ENCODE measurements around the gene PXN. TPM values are rescaled to one million over a fixed set of nuclear protein-coding genes. Genes with fewer than 3 reads are reported as not detected.

PXN gene
- total RNA-seq, 1 donor, result 41.6 TPM

- no peak for TF ChIP-seq CTCF (IDR thresholded peaks at IDR 0.05; ENCODE audit: extremely low read depth, low read depth, low read length)
Measured at GRCh38 chr12:120230974-120231315, 34.6 kb downstream of the PXN start.

GRCh38 chr12:120230326-120230973 lies 35.1 kb downstream of the PXN start:
- H4K20me1 ChIP-seq (ENCODE audit: insufficient read depth, low read length), result peaks cover 30% of the 10 kb centered on the region
- H3K36me3 ChIP-seq (ENCODE audit: insufficient read depth, low read length), result peaks cover 12% of the 10 kb centered on the region
- peaks cover 83% of the 10 kb centered on the region for H3K4me1 ChIP-seq (ENCODE audit: insufficient read depth, low read length)
- H3K4me3 ChIP-seq (ENCODE audit: insufficient read depth, low read length), result peak overlapping the region; percentile 43
- H2AFZ ChIP-seq (ENCODE audit: low read length), result no peak overlapping the region
- peak; percentile 96 for DNase-seq (ENCODE audit: insufficient read length, low spot score, missing footprints)
- H3K79me2 ChIP-seq (ENCODE audit: insufficient read depth, low read length), result peaks cover 85% of the 10 kb centered on the region
- H3K27me3 ChIP-seq (ENCODE audit: insufficient read depth, low read length), result no peaks in the 10 kb centered on the region
- peak overlapping the region; percentile 70 for H3K4me2 ChIP-seq (ENCODE audit: insufficient read depth, low read length)
- TF ChIP-seq CTCF (IDR thresholded peaks at IDR 0.05; ENCODE audit: extremely low read depth, low read depth, low read length), result no peak
- H3K27ac ChIP-seq (ENCODE audit: low read depth, low read length), result peak overlapping the region; percentile 97
- H3K9me3 ChIP-seq (ENCODE audit: low read depth, low read length), result no peaks in the 10 kb centered on the region

More at GRCh38 chr12:120230974-120231315, 34.6 kb downstream of the PXN start:
- peak overlapping the region; percentile 97 for H3K27ac ChIP-seq (ENCODE audit: low read depth, low read length)
- peak; percentile 73 for DNase-seq (ENCODE audit: insufficient read length, low spot score, missing footprints)
- H2AFZ ChIP-seq (ENCODE audit: low read length), result no peak overlapping the region
- peaks cover 85% of the 10 kb centered on the region for H3K79me2 ChIP-seq (ENCODE audit: insufficient read depth, low read length)
- H3K27me3 ChIP-seq (ENCODE audit: insufficient read depth, low read length), result no peaks in the 10 kb centered on the region
- H3K36me3 ChIP-seq (ENCODE audit: insufficient read depth, low read length), result peaks cover 9% of the 10 kb centered on the region
- H3K4me1 ChIP-seq (ENCODE audit: insufficient read depth, low read length), result peaks cover 86% of the 10 kb centered on the region
- no peaks in the 10 kb centered on the region for H3K9me3 ChIP-seq (ENCODE audit: low read depth, low read length)
- peak overlapping the region; percentile 43 for H3K4me3 ChIP-seq (ENCODE audit: insufficient read depth, low read length)
- peaks cover 26% of the 10 kb centered on the region for H4K20me1 ChIP-seq (ENCODE audit: insufficient read depth, low read length)
- peak overlapping the region; percentile 70 for H3K4me2 ChIP-seq (ENCODE audit: insufficient read depth, low read length)

- H3K27me3 ChIP-seq (ENCODE audit: insufficient read depth, low read length), result no peaks in the 10 kb centered on the region
- peaks cover 83% of the 10 kb centered on the region for H3K4me1 ChIP-seq (ENCODE audit: insufficient read depth, low read length)
- DNase-seq (ENCODE audit: insufficient read length, low spot score, missing footprints), result peak; percentile 84
- H4K20me1 ChIP-seq (ENCODE audit: insufficient read depth, low read length), result peaks cover 36% of the 10 kb centered on the region
- peaks cover 88% of the 10 kb centered on the region for H3K79me2 ChIP-seq (ENCODE audit: insufficient read depth, low read length)
- no peak overlapping the region for H2AFZ ChIP-seq (ENCODE audit: low read length)
- peaks cover 18% of the 10 kb centered on the region for H3K36me3 ChIP-seq (ENCODE audit: insufficient read depth, low read length)
- no peak for TF ChIP-seq CTCF (IDR thresholded peaks at IDR 0.05; ENCODE audit: extremely low read depth, low read depth, low read length)
- peak overlapping the region; percentile 97 for H3K27ac ChIP-seq (ENCODE audit: low read depth, low read length)
- H3K4me3 ChIP-seq (ENCODE audit: insufficient read depth, low read length), result peak overlapping the region; percentile 27
- no peaks in the 10 kb centered on the region for H3K9me3 ChIP-seq (ENCODE audit: low read depth, low read length)
- H3K4me2 ChIP-seq (ENCODE audit: insufficient read depth, low read length), result peak overlapping the region; percentile 70
Measured at GRCh38 chr12:120229487-120230325, 35.8 kb downstream of the PXN start.

- H3K27ac ChIP-seq (ENCODE audit: low read depth, low read length), result peak overlapping the region; percentile 97
- peaks cover 83% of the 10 kb centered on the region for H3K4me1 ChIP-seq (ENCODE audit: insufficient read depth, low read length)
- H3K79me2 ChIP-seq (ENCODE audit: insufficient read depth, low read length), result peaks cover 90% of the 10 kb centered on the region
- no peaks in the 10 kb centered on the region for H3K9me3 ChIP-seq (ENCODE audit: low read depth, low read length)
- H3K36me3 ChIP-seq (ENCODE audit: insufficient read depth, low read length), result peaks cover 22% of the 10 kb centered on the region
- H3K27me3 ChIP-seq (ENCODE audit: insufficient read depth, low read length), result no peaks in the 10 kb centered on the region
- H3K4me2 ChIP-seq (ENCODE audit: insufficient read depth, low read length), result peak overlapping the region; percentile 70
- no peak for TF ChIP-seq CTCF (IDR thresholded peaks at IDR 0.05; ENCODE audit: extremely low read depth, low read depth, low read length)
- peak; percentile 55 for DNase-seq (ENCODE audit: insufficient read length, low spot score, missing footprints)
- no peak overlapping the region for H2AFZ ChIP-seq (ENCODE audit: low read length)
- peak overlapping the region; percentile 26 for H3K4me3 ChIP-seq (ENCODE audit: insufficient read depth, low read length)
- H4K20me1 ChIP-seq (ENCODE audit: insufficient read depth, low read length), result peaks cover 41% of the 10 kb centered on the region
Measured at GRCh38 chr12:120229071-120229486, 36.5 kb downstream of the PXN start.

Measured in osteoblast (primary cell).